NT2/D1 (cell line): ENCODE results near the gene DIS3L2.

Experiments
- SUZ12 ChIP-seq: IDR thresholded peaks from 2 replicates; pipeline ENCODE4 v1.6.1; 2011; ENCODE audit not compliant: insufficient read length, insufficient read depth; ENCODE audit errors: extremely low read depth
- YY1 ChIP-seq: IDR thresholded peaks from 2 replicates; pipeline ENCODE4 v1.6.1; 2011; ENCODE audit not compliant: insufficient read length, insufficient read depth
- ZNF274 ChIP-seq: IDR thresholded peaks from 2 replicates; pipeline ENCODE4 v1.6.1; 2011; ENCODE audit warnings: mild to moderate bottlenecking, low read depth, low read length

DNA sequence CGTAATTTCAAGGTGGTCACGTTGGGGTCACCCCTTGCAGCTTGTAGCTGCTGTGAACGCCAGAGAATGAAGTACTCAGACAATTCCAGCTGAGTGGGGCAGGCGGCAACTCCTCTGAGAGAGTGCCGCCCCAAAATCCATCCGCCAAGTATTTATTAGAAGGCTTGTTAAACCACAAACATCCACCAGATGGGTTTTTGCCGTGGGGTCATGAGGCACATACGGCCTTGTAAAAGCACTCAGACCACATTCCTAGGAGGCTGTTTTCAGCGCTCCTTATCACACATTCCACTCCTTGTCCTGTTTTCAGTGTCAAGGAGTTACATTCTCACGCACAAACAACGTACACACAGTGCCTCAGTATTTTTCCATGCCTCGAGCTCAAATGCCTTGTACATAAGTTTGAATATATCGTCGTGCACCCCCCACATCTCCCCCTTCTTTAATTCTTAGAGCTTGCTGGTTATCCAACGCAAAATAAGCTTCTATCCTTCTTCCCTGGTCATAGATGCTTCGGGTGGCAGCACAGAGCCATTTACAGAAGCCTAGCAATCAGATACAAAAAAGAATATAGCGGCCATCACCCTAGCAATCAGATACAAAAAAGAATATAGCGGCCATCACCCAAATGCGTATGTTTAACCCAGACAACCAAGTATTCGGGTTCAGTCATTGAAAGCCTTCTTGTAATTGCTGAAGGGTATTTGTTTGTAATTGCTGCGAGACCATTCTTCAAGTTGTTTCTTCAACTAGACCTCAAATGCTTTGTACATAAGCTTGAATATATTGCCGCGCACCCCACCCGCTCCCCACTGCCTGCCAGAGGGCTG lies 424.4 kb downstream of the DIS3L2 start:
- TF ChIP-seq ZNF274 (no peak), YY1 (no peak), SUZ12 (no peak)
